Calu3 (cell line): ENCODE results near the gene IL17A. TPM values are rescaled to one million over a fixed set of nuclear protein-coding genes. Genes with fewer than 3 reads are reported as not detected.
"Not testable (repeated sequence)": the region's sequence is repeated elsewhere in the genome, so short reads cannot be mapped to it uniquely, and the experiment has no call there.

ENCODE experiments used
- BruUV-seq: library from RNA; stranded (reverse); fragments of 400-500 nt; replicated peaks from 2 replicates; lab custom pipeline; 2021; lab: Mats Ljungman, UMichigan
- CTCF ChIA-PET: fragments of 300-600 bp; sonication (Branson Sonifier 250); formaldehyde crosslinking; loops from one replicate; lab custom pipeline; 2022; ENCODE audit warnings: antibody characterized with exemption; lab: Charles Lee
- DNase-seq: peaks from one replicate; pipeline ENCODE4 v3.0.0; 2022
- H3K27ac Mint-ChIP-seq: one replicate; pipeline ENCODE4 v1.8.0; 2022; ENCODE audit warnings: mixed read lengths; ENCODE audit not compliant: unreplicated experiment
- H3K27me3 Mint-ChIP-seq: one replicate; pipeline ENCODE4 v1.8.0; 2022; ENCODE audit warnings: mixed read lengths; ENCODE audit not compliant: unreplicated experiment
- H3K36me3 Mint-ChIP-seq: one replicate; pipeline ENCODE4 v1.8.0; 2022; ENCODE audit warnings: mild to moderate bottlenecking, moderate library complexity, mixed read lengths; ENCODE audit not compliant: insufficient read depth, unreplicated experiment
- H3K4me1 Mint-ChIP-seq: one replicate; pipeline ENCODE4 v1.8.0; 2022; ENCODE audit warnings: mild to moderate bottlenecking, low read depth, mixed read lengths; ENCODE audit not compliant: unreplicated experiment
- H3K4me3 Mint-ChIP-seq: one replicate; pipeline ENCODE4 v1.8.0; 2022; ENCODE audit warnings: mild to moderate bottlenecking, low read depth, moderate library complexity, mixed read lengths; ENCODE audit not compliant: unreplicated experiment
- H3K9me3 Mint-ChIP-seq: one replicate; pipeline ENCODE4 v1.8.0; 2022; ENCODE audit warnings: low read depth, mixed read lengths; ENCODE audit not compliant: unreplicated experiment
- CTCF ChIP-seq: fragments of 200-600 bp; IDR thresholded peaks from one replicate; pipeline ENCODE4 v1.8.0; 2022; ENCODE audit warnings: antibody characterized with exemption; ENCODE audit not compliant: unreplicated experiment
- intact Hi-C: fragments of 100-400 bp; cut with micrococcal nuclease; formaldehyde crosslinking; loops from one replicate; pipeline ENCODE4 v1.10.0; 2022; ENCODE audit not compliant: unreplicated experiment
- total RNA-seq: library from RNA; stranded (reverse); gene quantifications from 2 replicates; pipeline ENCODE4 v1.2.3, GENCODE V29; 2022

Gene IL17A
- total RNA-seq, 1 experiment from 2014 or later, result not detected

GRCh38 chr6:52164319-52165094 lies 21.7 kb upstream of the IL17A start:
- TF ChIP-seq CTCF, result no peak
- Mint-ChIP-seq H3K4me3 (no peak overlapping the region), H3K4me1 (peaks cover 22% of the 10 kb centered on the region), H3K9me3 (peaks cover 4% of the 10 kb centered on the region), H3K36me3 (no peaks in the 10 kb centered on the region), H3K27me3 (peaks cover 8% of the 10 kb centered on the region), H3K27ac (no peak overlapping the region)
- no peak for DNase-seq
- BruUV-seq, result no TSS peak
- intact Hi-C loops, result no loop called here
- CTCF ChIA-PET, result no interaction called here

GRCh38 chr6:52167267-52167666 lies 18.9 kb upstream of the IL17A start:
- CTCF ChIA-PET, result no interaction called here
- H3K4me1 Mint-ChIP-seq, result peaks cover 22% of the 10 kb centered on the region
- H3K4me3 Mint-ChIP-seq, result no peak overlapping the region
- DNase-seq, result no peak
- no peaks in the 10 kb centered on the region for H3K36me3 Mint-ChIP-seq
- H3K9me3 Mint-ChIP-seq, result peaks cover 4% of the 10 kb centered on the region
- H3K27ac Mint-ChIP-seq, result no peak overlapping the region
- intact Hi-C loops, result no loop called here
- BruUV-seq, result no TSS peak
- peaks cover 25% of the 10 kb centered on the region for H3K27me3 Mint-ChIP-seq
- TF ChIP-seq CTCF, result no peak

- intact Hi-C loops, CTCF ChIA-PET, H3K9me3 Mint-ChIP-seq, BruUV-seq, H3K36me3 Mint-ChIP-seq, H3K27ac Mint-ChIP-seq, H3K4me3 Mint-ChIP-seq, DNase-seq: not testable (repeated sequence)
- peaks cover 16% of the 10 kb centered on the region for H3K4me1 Mint-ChIP-seq
- peaks cover 25% of the 10 kb centered on the region for H3K27me3 Mint-ChIP-seq
Measured at GRCh38 chr6:52168351-52168750, 17.8 kb upstream of the IL17A start.

DNA sequence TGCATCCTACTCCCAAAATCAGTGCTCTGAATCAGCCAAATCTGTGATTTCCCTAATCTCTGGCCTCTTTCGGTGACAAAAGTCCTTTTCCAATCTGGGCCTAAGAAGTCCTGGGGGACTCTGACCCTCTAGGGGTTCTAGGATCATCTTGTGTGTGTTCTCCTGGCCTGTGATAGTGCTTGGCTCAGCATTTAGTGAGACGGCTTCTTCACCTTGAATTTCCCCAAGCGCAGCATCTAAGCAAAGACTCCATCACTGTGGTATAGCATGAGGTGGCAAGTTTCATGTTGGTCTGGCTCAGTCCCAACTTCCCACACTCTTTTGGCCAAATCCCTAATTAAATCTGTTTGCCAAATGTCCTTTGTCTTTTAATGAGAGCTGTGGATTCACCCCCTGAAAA lies 12.1 kb upstream of the IL17A start:
- H3K27ac Mint-ChIP-seq, result no peak overlapping the region
- intact Hi-C loops, result no loop called here
- H3K9me3 Mint-ChIP-seq, result peaks cover 2% of the 10 kb centered on the region
- CTCF ChIA-PET, result no interaction called here
- no peak overlapping the region for H3K4me3 Mint-ChIP-seq
- H3K27me3 Mint-ChIP-seq, result peaks cover 21% of the 10 kb centered on the region
- DNase-seq, result no peak
- BruUV-seq, result no TSS peak
- no peak for TF ChIP-seq CTCF
- no peaks in the 10 kb centered on the region for H3K36me3 Mint-ChIP-seq
- no peaks in the 10 kb centered on the region for H3K4me1 Mint-ChIP-seq

DNA sequence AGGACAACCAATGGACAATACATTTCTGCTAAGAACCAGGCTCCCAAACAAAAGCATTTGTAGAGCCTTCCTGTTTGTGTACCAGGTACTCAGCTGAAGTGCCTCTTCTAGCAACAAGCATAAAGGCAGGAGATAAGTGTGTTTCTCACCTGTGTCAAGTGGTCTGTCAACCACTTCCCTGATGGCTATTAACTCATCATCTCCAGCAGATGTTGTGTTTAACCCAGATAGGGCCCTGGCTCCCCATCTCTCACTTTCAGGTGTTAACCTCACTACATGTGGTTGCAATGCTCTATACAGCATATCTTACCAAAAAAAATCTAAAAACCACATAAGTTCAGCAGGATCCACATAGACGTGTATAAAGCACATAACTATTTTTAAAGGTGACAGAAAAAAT lies 9.6 kb upstream of the IL17A start:
- no peak for TF ChIP-seq CTCF
- no peak for DNase-seq
- Mint-ChIP-seq H3K27me3 (no peaks in the 10 kb centered on the region), H3K9me3 (no peaks in the 10 kb centered on the region), H3K4me1 (no peaks in the 10 kb centered on the region), H3K36me3 (no peaks in the 10 kb centered on the region), H3K4me3 (no peak overlapping the region), H3K27ac (no peak overlapping the region)
- CTCF ChIA-PET, result no interaction called here
- BruUV-seq, result no TSS peak
- intact Hi-C loops, result no loop called here
